Esophagus muscularis mucosa (tissue), 4 donors: ENCODE data around the gene PTPN6.

Source experiments
- EP300 ChIP-seq: sonication (generic); formaldehyde crosslinking; IDR thresholded peaks from one replicate; pipeline ENCODE4 v1.6.1; 2017; ENCODE audit warnings: antibody characterized with exemption
- POLR2A ChIP-seq: fragments of 450-650 bp; IDR thresholded peaks from one replicate; pipeline ENCODE4 v1.6.1; 2017; ENCODE audit warnings: antibody characterized with exemption, moderate library complexity, mild to moderate bottlenecking, low read depth
- POLR2AphosphoS5 ChIP-seq, 2 donors: sonication (generic); formaldehyde crosslinking; IDR thresholded peaks; one replicate each; pipeline ENCODE4 v1.6.1; 2017; ENCODE audit warnings: antibody characterized with exemption in 2 of 2
- TF ChIP-seq, protein P1 (sequence below), 3 experiments: fragments of 200-600 bp in 2 of 3; fragments of 450-650 bp in 1 of 3; sonication (generic) in 2 of 3; IDR thresholded peaks; one replicate each; pipeline ENCODE4 v1.5.1; 2017 to 2019; ENCODE audit warnings: antibody characterized with exemption in 3 of 3, mild to moderate bottlenecking in 2 of 3, moderate library complexity in 1 of 3

DNA sequence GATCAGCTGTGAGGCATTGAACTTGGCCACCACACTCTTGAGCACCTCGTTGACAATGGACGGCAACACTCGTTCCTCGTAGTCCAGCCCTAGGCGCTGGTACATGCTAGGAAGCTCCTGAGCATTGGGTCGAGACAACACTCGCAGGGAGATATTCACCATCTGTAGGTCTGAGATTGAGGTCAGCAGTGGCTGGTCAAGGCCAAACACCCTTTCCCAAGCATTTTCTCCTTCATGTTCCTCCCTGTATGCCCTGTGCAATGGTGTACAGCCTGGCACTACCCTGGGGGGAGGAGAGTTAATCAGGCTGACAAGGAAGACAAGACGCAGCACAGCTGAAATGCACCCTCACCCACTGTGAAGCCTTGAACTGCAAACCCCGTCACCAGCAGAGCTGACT lies 17.3 kb downstream of the PTPN6 start:
- TF ChIP-seq, protein P1, sequence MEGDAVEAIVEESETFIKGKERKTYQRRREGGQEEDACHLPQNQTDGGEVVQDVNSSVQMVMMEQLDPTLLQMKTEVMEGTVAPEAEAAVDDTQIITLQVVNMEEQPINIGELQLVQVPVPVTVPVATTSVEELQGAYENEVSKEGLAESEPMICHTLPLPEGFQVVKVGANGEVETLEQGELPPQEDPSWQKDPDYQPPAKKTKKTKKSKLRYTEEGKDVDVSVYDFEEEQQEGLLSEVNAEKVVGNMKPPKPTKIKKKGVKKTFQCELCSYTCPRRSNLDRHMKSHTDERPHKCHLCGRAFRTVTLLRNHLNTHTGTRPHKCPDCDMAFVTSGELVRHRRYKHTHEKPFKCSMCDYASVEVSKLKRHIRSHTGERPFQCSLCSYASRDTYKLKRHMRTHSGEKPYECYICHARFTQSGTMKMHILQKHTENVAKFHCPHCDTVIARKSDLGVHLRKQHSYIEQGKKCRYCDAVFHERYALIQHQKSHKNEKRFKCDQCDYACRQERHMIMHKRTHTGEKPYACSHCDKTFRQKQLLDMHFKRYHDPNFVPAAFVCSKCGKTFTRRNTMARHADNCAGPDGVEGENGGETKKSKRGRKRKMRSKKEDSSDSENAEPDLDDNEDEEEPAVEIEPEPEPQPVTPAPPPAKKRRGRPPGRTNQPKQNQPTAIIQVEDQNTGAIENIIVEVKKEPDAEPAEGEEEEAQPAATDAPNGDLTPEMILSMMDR (IDR thresholded peaks at IDR 0.05), result no peak
- TF ChIP-seq POLR2A, result no peak
- no peak for TF ChIP-seq POLR2AphosphoS5 (IDR thresholded peaks at IDR 0.05)
- TF ChIP-seq EP300, result no peak
